Stomach (tissue), 19 donors: ENCODE data around the gene EIF4EBP3. TPM values are rescaled to one million over a fixed set of nuclear protein-coding genes. Genes with fewer than 3 reads are reported as not detected.

Source experiments
- DNase-seq, 2 donors: peaks; one replicate each; pipeline versions ENCODE4 v3.0.0 to v3.0.0-alpha.2; 2013 to 2019
- H3K27ac ChIP-seq, 5 donors: fragments of 200-600 bp in 4 of 5; sonication (generic) in 4 of 5; one replicate each; pipeline ENCODE4 v1.5.1; 2013 to 2019; ENCODE audit warnings: mild to moderate bottlenecking in 1 of 5, moderate library complexity in 1 of 5
- H3K27me3 ChIP-seq, 3 donors: fragments of 200-600 bp; sonication (generic); one replicate each; pipeline ENCODE4 v1.5.1; 2017 to 2019; ENCODE audit warnings: mixed run types in 1 of 3
- H3K36me3 ChIP-seq, 4 donors: fragments of 200-600 bp; sonication (generic); 1 replicate in 3 of 4; 2 replicates in 1 of 4; pipeline ENCODE4 v1.5.1; 2016 to 2019
- H3K4me1 ChIP-seq, 4 donors: fragments of 200-600 bp; sonication (generic); one replicate each; pipeline ENCODE4 v1.5.1; 2016 to 2019
- H3K4me3 ChIP-seq, 4 donors: fragments of 200-600 bp; sonication (generic) in 3 of 4; one replicate each; pipeline ENCODE4 v1.5.1; 2016 to 2019; ENCODE audit warnings: mild to moderate bottlenecking in 1 of 4
- H3K9me3 ChIP-seq, 4 donors: fragments of 200-600 bp; sonication (generic); one replicate each; pipeline ENCODE4 v1.5.1; 2016 to 2019
- CTCF ChIP-seq, 7 experiments: fragments of 450-650 bp in 4 of 7; fragments of 200-600 bp in 3 of 7; sonication (generic) in 3 of 7; IDR thresholded peaks; one replicate each; pipeline ENCODE4 v1.5.1; 2016 to 2019; ENCODE audit warnings: antibody characterized with exemption in 7 of 7, control low read depth in 2 of 7, mild to moderate bottlenecking in 1 of 7
- EP300 ChIP-seq: sonication (generic); formaldehyde crosslinking; IDR thresholded peaks from one replicate; pipeline ENCODE4 v1.6.1; 2017; ENCODE audit warnings: antibody characterized with exemption
- POLR2A ChIP-seq, 4 donors: fragments of 450-650 bp; IDR thresholded peaks; one replicate each; pipeline ENCODE4 v1.6.1; 2016; ENCODE audit warnings: antibody characterized with exemption in 4 of 4, control low read depth in 2 of 4, mild to moderate bottlenecking in 1 of 4, moderate library complexity in 1 of 4
- POLR2AphosphoS5 ChIP-seq, 3 donors: sonication (generic); formaldehyde crosslinking; IDR thresholded peaks; one replicate each; pipeline ENCODE4 v1.6.1; 2016; ENCODE audit warnings: antibody characterized with exemption in 3 of 3
- WGBS, 5 donors: extraction: QIAGEN DNeasy Blood & Tissue Kit in 3 of 5; methylation state at CpG; one replicate each; pipeline versions ENCODE4 v1.1.5 to v1.1.7; 2013 to 2018; 5-methylcytosine and 5-hydroxymethylcytosine counted together
- intact Hi-C: fragments of 100-400 bp; cut with DNase I; formaldehyde crosslinking; loops from one replicate; pipeline ENCODE4 v1.15.1; 2023; ENCODE audit warnings: low total_unique reads
- long read RNA-seq, 10 donors: transcript quantifications; one replicate each; lab custom pipeline, GENCODE V29; 2026
- polyA plus RNA-seq, 3 donors: library from polyadenylated mRNA; stranded (reverse); fragments of 200-250 nt; gene quantifications; one replicate each; pipeline ENCODE4 v1.2.3, GENCODE V29; 2013
- total RNA-seq, 5 donors: library from RNA; depleted of rRNA; stranded (reverse); fragments of >200 nt; gene quantifications; one replicate each; pipeline versions ENCODE4 v1.1.0 to v1.2.3, GENCODE V29; 2014 to 2016
- donor health status: healthy with polysubstance abuse.
- donor health status: Bipolar disorder and iron deficiency.
- donor health status: healthy.

Gene EIF4EBP3
- total RNA-seq, result 10 to 100 TPM in 1 of 5 donors, 1 to 10 TPM in 4; 2.7 to 15.1 (median 8.1) TPM
- polyA plus RNA-seq, result 10 to 100 TPM; 66.1 to 90.9 (median 80.2) TPM
- long read RNA-seq, donor 1, partial matches to known transcripts, result 0 of 1 reads
- long read RNA-seq, donor 1, other reads (novel, unspliced or antisense), result 0 of 1 reads
- long read RNA-seq, donor 2, partial matches to known transcripts, result 0 of 4 reads
- long read RNA-seq, donor 2, other reads (novel, unspliced or antisense), result 0 of 4 reads
- long read RNA-seq, donor 3, transcript EIF4EBP3-201 (3 exons, 691 nt), result major isoform, 5 of 5 reads
- long read RNA-seq, donor 3, partial matches to known transcripts, result 0 of 5 reads
- long read RNA-seq, donor 3, other reads (novel, unspliced or antisense), result 0 of 5 reads
- long read RNA-seq, donor 4, result 0 reads
- long read RNA-seq, donor 5, transcript EIF4EBP3-201 (3 exons, 691 nt), result major isoform, 5 of 5 reads
- long read RNA-seq, donor 5, partial matches to known transcripts, result 0 of 5 reads
- long read RNA-seq, donor 5, other reads (novel, unspliced or antisense), result 0 of 5 reads
- long read RNA-seq, donor 6, transcript EIF4EBP3-201 (3 exons, 691 nt), result major isoform, 10 of 10 reads
- long read RNA-seq, donor 6, partial matches to known transcripts, result 0 of 10 reads
- long read RNA-seq, donor 6, other reads (novel, unspliced or antisense), result 0 of 10 reads
- long read RNA-seq, donor 7, partial matches to known transcripts, result 0 of 3 reads
- long read RNA-seq, donor 7, other reads (novel, unspliced or antisense), result 0 of 3 reads
- long read RNA-seq, donor 8, transcript EIF4EBP3-201 (3 exons, 691 nt), result major isoform, 5 of 5 reads
- long read RNA-seq, donor 8, partial matches to known transcripts, result 0 of 5 reads
- long read RNA-seq, donor 8, other reads (novel, unspliced or antisense), result 0 of 5 reads
- long read RNA-seq, donor 9, partial matches to known transcripts, result 0 of 4 reads
- long read RNA-seq, donor 9, other reads (novel, unspliced or antisense), result 0 of 4 reads
- long read RNA-seq, donor 10, partial matches to known transcripts, result 0 of 2 reads
- long read RNA-seq, donor 10, other reads (novel, unspliced or antisense), result 0 of 2 reads

GRCh38 chr5:140547508-140548299, at the start of gene EIF4EBP3:
TSS of gene EIF4EBP3 (plus strand) at chr5:140547662. CDS start at chr5:140547738, 76 bp downstream.
- peaks cover 47 to 66% (median 53%) of the 10 kb centered on the region in 4 donors for H3K4me1 ChIP-seq
- peak within 1 kb of the TSS; percentile 96 to 100 (median 98) for H3K27ac ChIP-seq
- TF ChIP-seq CTCF (IDR thresholded peaks at IDR 0.05) (peak in 5 of 7 experiments; percentile 33 to 88 (median 67)), EP300 (no peak), POLR2AphosphoS5 (IDR thresholded peaks at IDR 0.05) (peak; percentile 91 to 99 (median 98)), POLR2A (IDR thresholded peaks at IDR 0.05) (peak in 2 of 4 donors; percentile 62 to 71)
- WGBS, 5 donors, result 1 to 4% (median 1%) methylated on average over 35 to 52 of the region's 52 CpGs
- intact Hi-C loops, result no loop called here
- H3K27me3 ChIP-seq, result no peaks in the 10 kb centered on the region
- H3K4me3 ChIP-seq, result peak within 1 kb of the TSS; percentile 45 to 57 (median 50)
- no peaks in the 10 kb centered on the region for H3K9me3 ChIP-seq
- peak; percentile 98 to 99 for DNase-seq
- H3K36me3 ChIP-seq, result peaks cover 24 to 59% (median 55%) of the 10 kb centered on the region in 4 donors

DNA sequence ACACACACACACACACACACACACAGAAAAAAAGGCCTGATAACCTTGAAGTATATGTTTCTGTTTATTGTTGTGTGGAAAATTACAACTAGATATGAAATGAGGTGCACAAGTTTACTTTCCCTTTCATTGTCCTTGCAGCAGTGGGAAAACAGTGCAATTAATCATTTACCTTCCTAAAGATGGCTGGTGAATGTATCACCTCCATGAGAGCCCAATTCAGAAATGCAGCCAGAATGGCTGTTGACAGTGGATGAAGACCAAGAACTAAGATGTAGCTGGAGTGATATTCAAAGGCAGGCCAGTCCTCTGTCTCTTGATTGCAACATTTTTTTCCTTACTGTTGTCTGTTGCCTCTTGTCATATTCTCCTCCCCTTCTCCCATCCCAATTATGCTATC, 49.6 kb upstream of the EIF4EBP3 start:
- Histone ChIP-seq H3K4me1 (peaks cover 0 to 6% (median 0%) of the 10 kb centered on the region in 4 donors), H3K27me3 (no peaks in the 10 kb centered on the region), H3K36me3 (peaks cover 9 to 61% (median 48%) of the 10 kb centered on the region in 4 donors), H3K9me3 (no peaks in the 10 kb centered on the region), H3K27ac (peak overlapping the region in 1 of 5 donors; percentile 52), H3K4me3 (no peak overlapping the region)
- TF ChIP-seq EP300 (no peak), CTCF (IDR thresholded peaks at IDR 0.05) (no peak), POLR2AphosphoS5 (IDR thresholded peaks at IDR 0.05) (no peak), POLR2A (IDR thresholded peaks at IDR 0.05) (no peak)
- intact Hi-C loops, result no loop called here
- peak in 1 of 2 donors; percentile 6 for DNase-seq

GRCh38 chr5:140498591-140498990, 48.9 kb upstream of the EIF4EBP3 start:
- H3K27me3 ChIP-seq, result no peaks in the 10 kb centered on the region
- no peak overlapping the region for H3K27ac ChIP-seq
- TF ChIP-seq CTCF (IDR thresholded peaks at IDR 0.05) (no peak), EP300 (no peak), POLR2AphosphoS5 (IDR thresholded peaks at IDR 0.05) (no peak), POLR2A (IDR thresholded peaks at IDR 0.05) (no peak)
- H3K36me3 ChIP-seq, result peaks cover 9 to 56% (median 42%) of the 10 kb centered on the region in 4 donors
- WGBS, 5 donors, result 93 to 100% (median 98%) methylated on average over 1 of the region's 1 CpG
- H3K4me3 ChIP-seq, result no peak overlapping the region
- intact Hi-C loops, result no loop called here
- no peaks in the 10 kb centered on the region for H3K9me3 ChIP-seq
- no peak for DNase-seq
- H3K4me1 ChIP-seq, result peaks cover 0 to 6% (median 0%) of the 10 kb centered on the region in 4 donors
